HepG2 (cell line): ENCODE results near the gene CYLD. TPM values are rescaled to one million over a fixed set of nuclear protein-coding genes. Genes with fewer than 3 reads are reported as not detected.
A peak's percentile ranks its signal among the peaks of the same experiment; 100 is the strongest.

ENCODE experiments used
- ATF5 ChIP-seq: sonication (generic); formaldehyde crosslinking; IDR thresholded peaks from 2 replicates; pipeline ENCODE4 v1.4.0; 2020; ENCODE audit warnings: mild to moderate bottlenecking, low read depth, missing genetic modification reagents
- ATRX ChIP-seq: sonication (generic); formaldehyde crosslinking; IDR thresholded peaks from 2 replicates; pipeline ENCODE4 v1.4.0; 2020; ENCODE audit warnings: missing genetic modification reagents, borderline replicate concordance
- FOSL2 ChIP-seq: sonication (generic); formaldehyde crosslinking; IDR thresholded peaks from 2 replicates; pipeline ENCODE4 v1.4.0; 2020; ENCODE audit warnings: missing genetic modification reagents
- FOXP1 ChIP-seq, 2 experiments: fragments of 450-650 bp in 1 of 2; IDR thresholded peaks; 2 replicates each; pipeline ENCODE4 v1.6.1; 2017 to 2018; ENCODE audit warnings: antibody characterized with exemption in 1 of 2
- IKZF4 ChIP-seq: sonication (generic); formaldehyde crosslinking; IDR thresholded peaks from 2 replicates; pipeline ENCODE4 v1.5.1; 2020; ENCODE audit warnings: borderline replicate concordance, mild to moderate bottlenecking, low read depth, missing genetic modification reagents; ENCODE audit errors: not compliant biosample characterization
- NPAS2 ChIP-seq: sonication (generic); formaldehyde crosslinking; IDR thresholded peaks from 2 replicates; pipeline ENCODE4 v1.8.0; 2022; ENCODE audit warnings: mild to moderate bottlenecking, missing genetic modification reagents, borderline replicate concordance
- PBX3 ChIP-seq: sonication (generic); formaldehyde crosslinking; IDR thresholded peaks from 2 replicates; pipeline ENCODE4 v1.8.1; 2023; ENCODE audit warnings: missing genetic modification reagents, inconsistent platforms, borderline replicate concordance
- SP4 ChIP-seq: sonication (generic); formaldehyde crosslinking; IDR thresholded peaks from 2 replicates; pipeline ENCODE4 v1.8.1; 2023; ENCODE audit warnings: mild to moderate bottlenecking, missing genetic modification reagents
- TP53 ChIP-seq: sonication (generic); formaldehyde crosslinking; conservative IDR thresholded peaks from 2 replicates; pipeline ENCODE4 v1.4.0; 2020; ENCODE audit warnings: missing genetic modification reagents
- TRIM22 ChIP-seq: fragments of 450-650 bp; IDR thresholded peaks from 2 replicates; pipeline ENCODE4 v1.6.1; 2017
- ZBTB33 ChIP-seq: sonication (generic); formaldehyde crosslinking; IDR thresholded peaks from 2 replicates; pipeline ENCODE4 v1.4.0; 2020; ENCODE audit warnings: missing genetic modification reagents
- ZBTB4 ChIP-seq: sonication (generic); formaldehyde crosslinking; IDR thresholded peaks from 2 replicates; pipeline ENCODE4 v1.4.0; 2020; ENCODE audit warnings: missing genetic modification reagents, mild to moderate bottlenecking, borderline replicate concordance
- ZBTB49 ChIP-seq: sonication (generic); formaldehyde crosslinking; IDR thresholded peaks from 2 replicates; pipeline ENCODE4 v1.4.0; 2020; ENCODE audit warnings: missing genetic modification reagents, borderline replicate concordance
- ZNF251 ChIP-seq: sonication (generic); formaldehyde crosslinking; IDR thresholded peaks from 2 replicates; pipeline ENCODE4 v1.9.0; 2021; ENCODE audit warnings: mild to moderate bottlenecking, missing genetic modification reagents
- ZNF276 ChIP-seq: sonication (generic); formaldehyde crosslinking; IDR thresholded peaks from 2 replicates; pipeline ENCODE4 v1.4.0; 2020; ENCODE audit warnings: mild to moderate bottlenecking, low read depth, missing genetic modification reagents
- polyA plus RNA-seq, 8 experiments: library from polyadenylated mRNA; depleted of rRNA in 3 of 8; stranded (reverse) in 7 of 8; unstranded in 1 of 8; fragments of >200 nt; fragmentation: Illumina TruSeq in 4 of 8; extraction: Trizol in 4 of 8; gene quantifications; 2 replicates each; pipeline versions ENCODE4 v1.2.1 to v1.2.3, GENCODE V29; 2011 to 2016; ENCODE audit warnings: low read depth in 4 of 8, missing spikeins in 1 of 8, mixed read lengths in 1 of 8; ENCODE audit not compliant: insufficient read depth in 1 of 8
- total RNA-seq, 5 experiments: library from RNA; depleted of rRNA; stranded (reverse); fragments of >200 nt; fragmentation: Illumina TruSeq; extraction: Trizol; gene quantifications; 2 replicates each; pipeline ENCODE4 v1.2.3, GENCODE V29; 2016; ENCODE audit warnings: low read depth in 1 of 5

Gene CYLD
- total and polyA plus RNA-seq, 2 of the 13 experiments (the other 11 are each of a cell fraction or from before 2014, with no cell fraction given): 6.1 to 11.4 TPM

- TF ChIP-seq ZBTB4 (CRISPR knock-in tag) (peak; percentile 98; the same call in 1 of the 2 replicates), NPAS2 (CRISPR knock-in tag) (no peak), ATF5 (CRISPR knock-in tag) (no peak), IKZF4 (no peak), ZBTB33 (no peak; the same call in 1 of the 2 replicates), FOSL2 (CRISPR knock-in tag) (no peak), ATRX (no peak), PBX3 (CRISPR knock-in tag) (no peak), FOXP1 (IDR thresholded peaks at IDR 0.05) (no peak), FOXP1 (CRISPR knock-in tag; IDR thresholded peaks at IDR 0.05) (peak; percentile 29; the same call in 1 of the 2 replicates), ZNF276 (CRISPR knock-in tag) (0 out of 2 replicates have a peak, but pooled peaks have one; percentile 44), TP53 (CRISPR knock-in tag) (no peak), ZBTB49 (CRISPR knock-in tag) (no peak), SP4 (CRISPR knock-in tag) (peak; percentile 69), TRIM22 (no peak), ZNF251 (CRISPR knock-in tag) (no peak)
These were observed 62.5 kb downstream of the CYLD start (continued) for GRCh38 chr16:50804290-50804907.
